ENCODE data around the gene NRIP1.

The NRIP1 gene

DNA sequence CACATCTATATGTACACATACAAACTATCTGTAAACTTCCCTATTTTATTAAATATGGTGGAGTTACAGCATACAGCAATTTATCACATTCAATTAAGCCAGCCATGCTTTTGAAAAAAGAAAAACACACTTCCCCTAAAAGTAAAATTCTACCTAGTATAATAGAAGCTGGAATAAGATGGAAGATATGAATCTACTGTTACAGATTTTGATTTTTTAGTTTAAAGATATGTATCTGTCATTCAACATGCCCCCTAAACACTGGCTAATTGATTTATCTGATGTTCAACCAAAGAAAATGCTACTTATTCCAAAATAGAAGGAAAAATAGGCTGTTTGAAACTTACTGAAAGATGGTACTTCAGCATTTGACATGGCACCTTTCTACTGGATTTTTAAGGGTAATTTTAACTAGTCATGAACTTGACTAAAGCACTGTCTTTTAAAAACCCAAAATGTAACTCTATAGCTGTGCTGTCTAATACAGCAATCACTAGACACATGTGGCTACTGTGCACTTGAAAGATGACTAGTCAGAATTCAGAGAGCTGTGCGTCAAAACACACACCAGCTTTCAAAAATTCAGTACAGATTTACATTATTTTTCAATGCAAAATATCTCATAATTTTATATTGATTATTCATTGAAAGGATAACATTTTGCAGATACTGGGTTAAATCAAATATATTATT lies 25.0 kb downstream of the NRIP1 start:
- H3K4me1 ChIP-seq (ENCODE audit: control insufficient read depth in 1 of 2, insufficient read depth in 2 of 2, low read length in 2 of 2) = no peaks in the 10 kb centered on the region
- no peak overlapping the region for H3K4ac ChIP-seq (ENCODE audit: low read depth, low read length)
- H3K23ac ChIP-seq (ENCODE audit: low read length) = no peak overlapping the region
- H3K4me3 ChIP-seq (ENCODE audit: low read depth, low read length) = no peak overlapping the region
- H4K12ac ChIP-seq (ENCODE audit: low read depth, low read length) = no peak overlapping the region
- H3K4me2 ChIP-seq (ENCODE audit: low read length) = no peak overlapping the region
- H3K9me3 ChIP-seq (ENCODE audit: insufficient read depth, low read depth, low read length) = no peaks in the 10 kb centered on the region
- DNase-seq = no peak
- no peaks in the 10 kb centered on the region for H3K79me1 ChIP-seq (ENCODE audit: low read length)
- WGBS (ENCODE audit: extremely low coverage, insufficient coverage, insufficient read length) = no CpG with 5 or more reads among the region's 1 CpG
- no peak overlapping the region for H4K8ac ChIP-seq (ENCODE audit: low read depth, low read length)
- H3K9ac ChIP-seq (ENCODE audit: low read length) = no peak overlapping the region
- H2BK120ac ChIP-seq (ENCODE audit: insufficient read depth, low read length, poor library complexity) = no peak overlapping the region
- no peak overlapping the region for H2BK12ac ChIP-seq (ENCODE audit: low read length)
- no peak overlapping the region for H3K27ac ChIP-seq (ENCODE audit: low read depth, low read length)
- H3K14ac ChIP-seq (ENCODE audit: low read length) = no peak overlapping the region
- H3K36me3 ChIP-seq (ENCODE audit: control insufficient read depth in 1 of 2, insufficient read depth in 2 of 2, low read length in 2 of 2) = peaks cover 1 to 3% of the 10 kb centered on the region in 2 experiments
- peaks cover 2% of the 10 kb centered on the region for H3K79me2 ChIP-seq (ENCODE audit: control insufficient read depth, insufficient read depth, low read length, poor library complexity)
- H3K27me3 ChIP-seq (ENCODE audit: insufficient read depth, low read length) = no peaks in the 10 kb centered on the region
- no peak overlapping the region for H2AK5ac ChIP-seq (ENCODE audit: low read length)
- H2AFZ ChIP-seq (ENCODE audit: insufficient read depth, low read length, poor library complexity) = no peak overlapping the region
- no peak overlapping the region for H4K91ac ChIP-seq (ENCODE audit: low read depth, low read length)
- H2BK5ac ChIP-seq (ENCODE audit: low read depth, low read length, poor library complexity) = no peak overlapping the region
- no peak overlapping the region for H3K18ac ChIP-seq (ENCODE audit: low read length)

DNA sequence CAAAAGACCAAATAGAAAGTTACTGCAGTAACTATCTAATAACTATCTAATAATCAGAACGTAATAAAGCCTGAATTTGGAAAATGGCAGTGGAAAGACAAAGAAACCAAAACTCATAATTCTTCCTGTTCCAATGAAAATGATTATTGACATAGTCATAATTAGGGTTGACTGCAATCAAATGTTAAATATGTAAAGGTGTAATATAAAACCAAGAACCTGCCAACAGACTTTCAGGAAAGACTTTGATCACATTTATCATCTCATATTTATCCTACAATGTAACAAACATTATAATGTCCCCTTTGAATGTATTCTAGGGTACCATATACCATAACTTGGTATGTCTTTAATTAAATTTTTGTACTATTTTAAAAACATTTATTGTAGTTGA lies 26.9 kb downstream of the NRIP1 start:
- H2AK5ac ChIP-seq (ENCODE audit: low read length) = no peak overlapping the region
- H3K4ac ChIP-seq (ENCODE audit: low read depth, low read length) = no peak overlapping the region
- H4K91ac ChIP-seq (ENCODE audit: low read depth, low read length) = no peak overlapping the region
- no peak overlapping the region for H3K4me2 ChIP-seq (ENCODE audit: low read length)
- no peaks in the 10 kb centered on the region for H3K9me3 ChIP-seq (ENCODE audit: insufficient read depth, low read depth, low read length)
- peaks cover 1 to 3% of the 10 kb centered on the region in 2 experiments for H3K36me3 ChIP-seq (ENCODE audit: control insufficient read depth in 1 of 2, insufficient read depth in 2 of 2, low read length in 2 of 2)
- H3K27me3 ChIP-seq (ENCODE audit: insufficient read depth, low read length) = no peaks in the 10 kb centered on the region
- H2BK12ac ChIP-seq (ENCODE audit: low read length) = no peak overlapping the region
- no peak overlapping the region for H4K8ac ChIP-seq (ENCODE audit: low read depth, low read length)
- H3K14ac ChIP-seq (ENCODE audit: low read length) = no peak overlapping the region
- H3K79me1 ChIP-seq (ENCODE audit: low read length) = no peaks in the 10 kb centered on the region
- no peak overlapping the region for H4K12ac ChIP-seq (ENCODE audit: low read depth, low read length)
- H3K9ac ChIP-seq (ENCODE audit: low read length) = no peak overlapping the region
- H3K4me1 ChIP-seq (ENCODE audit: control insufficient read depth in 1 of 2, insufficient read depth in 2 of 2, low read length in 2 of 2) = no peaks in the 10 kb centered on the region
- no peak for DNase-seq
- no CpG with 5 or more reads among the region's 1 CpG for WGBS (ENCODE audit: extremely low coverage, insufficient coverage, insufficient read length)
- no peaks in the 10 kb centered on the region for H3K79me2 ChIP-seq (ENCODE audit: control insufficient read depth, insufficient read depth, low read length, poor library complexity)
- no peak overlapping the region for H3K4me3 ChIP-seq (ENCODE audit: low read depth, low read length)
- no peak overlapping the region for H2BK120ac ChIP-seq (ENCODE audit: insufficient read depth, low read length, poor library complexity)
- no peak overlapping the region for H3K18ac ChIP-seq (ENCODE audit: low read length)
- H2AFZ ChIP-seq (ENCODE audit: insufficient read depth, low read length, poor library complexity) = no peak overlapping the region
- no peak overlapping the region for H2BK5ac ChIP-seq (ENCODE audit: low read depth, low read length, poor library complexity)
- H3K23ac ChIP-seq (ENCODE audit: low read length) = no peak overlapping the region
- H3K27ac ChIP-seq (ENCODE audit: low read depth, low read length) = no peak overlapping the region

DNA sequence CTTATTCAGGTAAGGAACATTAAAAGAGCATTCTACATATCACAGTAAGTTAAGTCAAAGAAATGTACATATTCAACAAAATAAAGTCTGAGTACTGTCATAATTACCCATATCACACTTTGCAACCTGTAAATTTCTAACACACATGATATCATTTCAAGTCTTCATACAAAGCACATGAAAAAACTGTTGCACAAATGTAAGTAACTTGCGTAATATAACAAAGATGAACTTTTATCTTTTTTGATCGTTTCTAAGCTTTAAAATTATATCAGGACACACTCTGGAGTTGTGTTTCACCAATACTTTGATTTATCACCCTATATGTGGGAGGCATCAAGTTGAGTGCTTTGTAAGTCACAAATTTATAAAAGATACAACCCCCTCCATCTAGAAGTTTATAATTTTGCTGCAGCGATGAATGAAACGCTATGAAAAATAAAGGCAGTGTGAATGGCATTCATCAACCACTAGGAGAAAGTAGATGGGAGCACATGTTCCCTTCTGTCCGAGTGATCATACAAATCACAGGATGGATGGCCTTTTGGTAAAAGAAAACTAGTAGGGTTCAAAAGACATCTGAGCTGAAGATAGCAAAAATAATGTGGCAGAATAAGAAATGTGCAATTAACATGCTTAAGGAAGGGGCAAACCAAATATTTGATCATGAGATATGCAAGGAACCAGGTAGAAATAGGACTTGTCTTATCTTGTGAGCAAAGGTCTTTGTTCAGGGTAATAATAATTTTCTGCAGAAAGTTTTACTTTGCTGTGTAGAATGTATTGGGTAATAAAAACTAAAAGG lies 27.5 kb downstream of the NRIP1 start:
- no peak overlapping the region for H4K8ac ChIP-seq (ENCODE audit: low read depth, low read length)
- no peak overlapping the region for H3K9ac ChIP-seq (ENCODE audit: low read length)
- DNase-seq = no peak
- no peaks in the 10 kb centered on the region for H3K27me3 ChIP-seq (ENCODE audit: insufficient read depth, low read length)
- no peak overlapping the region for H3K27ac ChIP-seq (ENCODE audit: low read depth, low read length)
- H3K36me3 ChIP-seq (ENCODE audit: control insufficient read depth in 1 of 2, insufficient read depth in 2 of 2, low read length in 2 of 2) = peaks cover 0 to under 1% of the 10 kb centered on the region in 2 experiments
- H3K79me1 ChIP-seq (ENCODE audit: low read length) = no peaks in the 10 kb centered on the region
- H3K4ac ChIP-seq (ENCODE audit: low read depth, low read length) = no peak overlapping the region
- H2AK5ac ChIP-seq (ENCODE audit: low read length) = no peak overlapping the region
- no peak overlapping the region for H4K12ac ChIP-seq (ENCODE audit: low read depth, low read length)
- H2BK12ac ChIP-seq (ENCODE audit: low read length) = no peak overlapping the region
- H3K9me3 ChIP-seq (ENCODE audit: insufficient read depth, low read depth, low read length) = no peaks in the 10 kb centered on the region
- no peaks in the 10 kb centered on the region for H3K79me2 ChIP-seq (ENCODE audit: control insufficient read depth, insufficient read depth, low read length, poor library complexity)
- H4K91ac ChIP-seq (ENCODE audit: low read depth, low read length) = no peak overlapping the region
- no peak overlapping the region for H2AFZ ChIP-seq (ENCODE audit: insufficient read depth, low read length, poor library complexity)
- no peak overlapping the region for H2BK5ac ChIP-seq (ENCODE audit: low read depth, low read length, poor library complexity)
- H3K4me2 ChIP-seq (ENCODE audit: low read length) = no peak overlapping the region
- no peaks in the 10 kb centered on the region for H3K4me1 ChIP-seq (ENCODE audit: control insufficient read depth in 1 of 2, insufficient read depth in 2 of 2, low read length in 2 of 2)
- H3K4me3 ChIP-seq (ENCODE audit: low read depth, low read length) = no peak overlapping the region
- no peak overlapping the region for H2BK120ac ChIP-seq (ENCODE audit: insufficient read depth, low read length, poor library complexity)
- H3K18ac ChIP-seq (ENCODE audit: low read length) = no peak overlapping the region
- H3K14ac ChIP-seq (ENCODE audit: low read length) = no peak overlapping the region
- WGBS (ENCODE audit: extremely low coverage, insufficient coverage, insufficient read length) = no CpG with 5 or more reads among the region's 5 CpGs
- H3K23ac ChIP-seq (ENCODE audit: low read length) = no peak overlapping the region

DNA sequence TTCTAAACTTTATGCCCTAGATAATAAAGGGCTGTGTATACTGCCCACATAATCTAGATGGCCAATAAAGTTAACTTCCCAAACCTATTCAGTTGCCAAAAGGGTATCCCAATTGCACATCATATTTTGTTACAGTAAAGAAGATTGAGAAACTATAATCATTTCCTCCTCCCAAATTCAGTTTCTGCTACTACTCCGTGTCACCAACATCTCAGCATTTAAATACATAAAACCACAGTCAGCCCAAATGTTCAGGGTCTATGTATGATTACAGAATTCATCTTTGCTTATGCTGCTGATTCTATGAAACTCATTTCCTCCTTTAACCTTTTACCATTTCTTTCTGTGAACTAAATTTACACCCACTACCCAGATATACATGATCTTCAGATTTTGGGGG lies 28.6 kb downstream of the NRIP1 start:
- Histone ChIP-seq H4K91ac (ENCODE audit: low read depth, low read length) (no peak overlapping the region), H3K14ac (ENCODE audit: low read length) (no peak overlapping the region), H2BK12ac (ENCODE audit: low read length) (no peak overlapping the region), H2BK5ac (ENCODE audit: low read depth, low read length, poor library complexity) (no peak overlapping the region), H3K23ac (ENCODE audit: low read length) (no peak overlapping the region), H3K4me2 (ENCODE audit: low read length) (no peak overlapping the region), H3K4me3 (ENCODE audit: low read depth, low read length) (no peak overlapping the region), H4K8ac (ENCODE audit: low read depth, low read length) (no peak overlapping the region), H3K4me1 (ENCODE audit: control insufficient read depth in 1 of 2, insufficient read depth in 2 of 2, low read length in 2 of 2) (no peaks in the 10 kb centered on the region), H3K36me3 (ENCODE audit: control insufficient read depth in 1 of 2, insufficient read depth in 2 of 2, low read length in 2 of 2) (peaks cover 0 to 2% of the 10 kb centered on the region in 2 experiments), H3K79me2 (ENCODE audit: control insufficient read depth, insufficient read depth, low read length, poor library complexity) (no peaks in the 10 kb centered on the region), H2AK5ac (ENCODE audit: low read length) (no peak overlapping the region), H3K79me1 (ENCODE audit: low read length) (no peaks in the 10 kb centered on the region), H3K27ac (ENCODE audit: low read depth, low read length) (no peak overlapping the region), H3K27me3 (ENCODE audit: insufficient read depth, low read length) (no peaks in the 10 kb centered on the region), H3K4ac (ENCODE audit: low read depth, low read length) (peak overlapping the region; percentile 46), H3K9me3 (ENCODE audit: insufficient read depth, low read depth, low read length) (no peaks in the 10 kb centered on the region), H4K12ac (ENCODE audit: low read depth, low read length) (no peak overlapping the region), H2AFZ (ENCODE audit: insufficient read depth, low read length, poor library complexity) (no peak overlapping the region), H3K9ac (ENCODE audit: low read length) (no peak overlapping the region), H3K18ac (ENCODE audit: low read length) (no peak overlapping the region), H2BK120ac (ENCODE audit: insufficient read depth, low read length, poor library complexity) (no peak overlapping the region)
- no CpG with 5 or more reads among the region's 1 CpG for WGBS (ENCODE audit: extremely low coverage, insufficient coverage, insufficient read length)
- no peak for DNase-seq

Data from trophoblast cell (in vitro differentiated cells and primary cell).